Measurements from ENCODE around the gene MRPL55. TPM values are rescaled to one million over a fixed set of nuclear protein-coding genes. Genes with fewer than 3 reads are reported as not detected.

MRPL55 gene
- total and polyA plus RNA-seq, 2 of the 4 experiments (the other 2 are of a cell fraction): 48.9 to 95.4 TPM

DNA sequence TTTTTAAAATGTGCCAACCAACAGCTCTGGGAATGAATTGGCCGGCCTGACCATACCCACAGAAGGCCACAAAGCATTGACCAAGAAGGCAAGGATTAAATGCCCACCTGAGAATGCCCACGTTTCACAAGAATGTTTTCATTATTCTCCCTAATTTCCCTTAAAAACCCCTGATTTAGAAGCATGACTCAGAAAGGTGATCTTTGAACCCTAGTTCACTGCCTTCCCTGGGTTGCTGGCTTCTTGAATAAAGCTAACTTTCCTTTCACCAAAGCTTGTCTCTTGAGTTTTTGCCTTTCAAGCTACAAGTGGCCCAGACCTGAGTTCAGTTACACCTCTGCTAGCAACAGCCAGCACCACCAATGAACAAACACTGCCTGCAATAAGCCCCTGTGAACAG, 14.4 kb upstream of the MRPL55 start:
- Histone ChIP-seq H2BK5ac (ENCODE audit: low read depth, low read length, poor library complexity, severe bottlenecking) (no peak overlapping the region), H2BK20ac (ENCODE audit: low read depth, low read length) (no peak overlapping the region), H2BK120ac (ENCODE audit: low read depth, low read length) (no peak overlapping the region), H3K9ac (ENCODE audit: low read depth, low read length) (no peak overlapping the region), H3K9me1 (ENCODE audit: insufficient read depth, low read length) (no peaks in the 10 kb centered on the region), H3K23ac (ENCODE audit: low read depth, low read length) (no peak overlapping the region), H2BK15ac (ENCODE audit: low read depth, low read length) (no peak overlapping the region), H4K91ac (ENCODE audit: insufficient read depth, low read depth, low read length) (no peak overlapping the region), H3K9me3 (ENCODE audit: control insufficient read depth, insufficient read depth, low read length) (no peaks in the 10 kb centered on the region), H3K79me1 (ENCODE audit: low read depth in 1 of 2, low read length in 2 of 2) (no peaks in the 10 kb centered on the region), H2AFZ (replicated peaks; ENCODE audit: low read length, poor library complexity) (no peak overlapping the region), H3K56ac (ENCODE audit: extremely low read depth, insufficient read depth, low read length) (no peak overlapping the region), H3K4me2 (ENCODE audit: low read depth, low read length) (no peak overlapping the region), H2AK9ac (replicated peaks; ENCODE audit: low read depth, low read length, poor library complexity) (no peak overlapping the region), H3K14ac (replicated peaks; ENCODE audit: low read depth, low read length) (no peak overlapping the region), H3K4me1 (ENCODE audit: control insufficient read depth, insufficient read depth, low read length) (peaks cover 2% of the 10 kb centered on the region; the same call in 1 of the 2 replicates), H2AK5ac (ENCODE audit: low read depth, low read length) (no peak overlapping the region), H3K27me3 (ENCODE audit: control insufficient read depth, insufficient read depth, low read length) (peaks cover 20% of the 10 kb centered on the region), H4K20me1 (ENCODE audit: insufficient read depth, low read length) (no peaks in the 10 kb centered on the region), H3K36me3 (ENCODE audit: control insufficient read depth, insufficient read depth, low read length) (no peaks in the 10 kb centered on the region), H4K8ac (ENCODE audit: low read depth in 2 of 2, low read length in 2 of 2) (no peak overlapping the region), H4K5ac (ENCODE audit: low read depth, low read length) (no peak overlapping the region), H3K4ac (ENCODE audit: low read depth, low read length) (no peak overlapping the region), H3K18ac (ENCODE audit: low read depth, low read length) (no peak overlapping the region), H3K4me3 (ENCODE audit: insufficient read depth, low read depth, low read length) (no peak overlapping the region), H3K27ac (ENCODE audit: insufficient read depth, low read length) (no peak overlapping the region)
- dilution Hi-C loops (cut with HindIII; ENCODE audit: low sequenced_read_pairs, unreplicated experiment) (no loop called here), in situ Hi-C loops (cut with MboI; ENCODE audit: low sequenced_read_pairs) (no loop called here), intact Hi-C loops (cut with micrococcal nuclease) (no loop called here)
- CTCF ChIA-PET: no interaction called here
- ATAC-seq (ENCODE audit: low read depth) (no peak), DNase-seq (no peak)
- POLR2A ChIA-PET (ENCODE audit: unreplicated experiment): interaction anchor here (0.6 kb wide), 1 partner anchor 332 kb away, joined by 3 read pairs; no protein-coding TSS in a partner anchor
- TF ChIP-seq FOS (IDR thresholded peaks at IDR 0.05; ENCODE audit: low read depth, low read length): no peak
- TF ChIP-seq, protein P1, sequence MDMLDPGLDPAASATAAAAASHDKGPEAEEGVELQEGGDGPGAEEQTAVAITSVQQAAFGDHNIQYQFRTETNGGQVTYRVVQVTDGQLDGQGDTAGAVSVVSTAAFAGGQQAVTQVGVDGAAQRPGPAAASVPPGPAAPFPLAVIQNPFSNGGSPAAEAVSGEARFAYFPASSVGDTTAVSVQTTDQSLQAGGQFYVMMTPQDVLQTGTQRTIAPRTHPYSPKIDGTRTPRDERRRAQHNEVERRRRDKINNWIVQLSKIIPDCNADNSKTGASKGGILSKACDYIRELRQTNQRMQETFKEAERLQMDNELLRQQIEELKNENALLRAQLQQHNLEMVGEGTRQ (IDR thresholded peaks at IDR 0.05; ENCODE audit: low read depth, low read length): no peak
- TF ChIP-seq MXI1 (IDR thresholded peaks at IDR 0.05; ENCODE audit: borderline replicate concordance, low read depth, low read length): no peak
- TF ChIP-seq, protein P2, sequence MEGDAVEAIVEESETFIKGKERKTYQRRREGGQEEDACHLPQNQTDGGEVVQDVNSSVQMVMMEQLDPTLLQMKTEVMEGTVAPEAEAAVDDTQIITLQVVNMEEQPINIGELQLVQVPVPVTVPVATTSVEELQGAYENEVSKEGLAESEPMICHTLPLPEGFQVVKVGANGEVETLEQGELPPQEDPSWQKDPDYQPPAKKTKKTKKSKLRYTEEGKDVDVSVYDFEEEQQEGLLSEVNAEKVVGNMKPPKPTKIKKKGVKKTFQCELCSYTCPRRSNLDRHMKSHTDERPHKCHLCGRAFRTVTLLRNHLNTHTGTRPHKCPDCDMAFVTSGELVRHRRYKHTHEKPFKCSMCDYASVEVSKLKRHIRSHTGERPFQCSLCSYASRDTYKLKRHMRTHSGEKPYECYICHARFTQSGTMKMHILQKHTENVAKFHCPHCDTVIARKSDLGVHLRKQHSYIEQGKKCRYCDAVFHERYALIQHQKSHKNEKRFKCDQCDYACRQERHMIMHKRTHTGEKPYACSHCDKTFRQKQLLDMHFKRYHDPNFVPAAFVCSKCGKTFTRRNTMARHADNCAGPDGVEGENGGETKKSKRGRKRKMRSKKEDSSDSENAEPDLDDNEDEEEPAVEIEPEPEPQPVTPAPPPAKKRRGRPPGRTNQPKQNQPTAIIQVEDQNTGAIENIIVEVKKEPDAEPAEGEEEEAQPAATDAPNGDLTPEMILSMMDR (conservative IDR thresholded peaks at IDR 0.05; ENCODE audit: low read depth, low read length): no peak
- TF ChIP-seq, protein P3, sequence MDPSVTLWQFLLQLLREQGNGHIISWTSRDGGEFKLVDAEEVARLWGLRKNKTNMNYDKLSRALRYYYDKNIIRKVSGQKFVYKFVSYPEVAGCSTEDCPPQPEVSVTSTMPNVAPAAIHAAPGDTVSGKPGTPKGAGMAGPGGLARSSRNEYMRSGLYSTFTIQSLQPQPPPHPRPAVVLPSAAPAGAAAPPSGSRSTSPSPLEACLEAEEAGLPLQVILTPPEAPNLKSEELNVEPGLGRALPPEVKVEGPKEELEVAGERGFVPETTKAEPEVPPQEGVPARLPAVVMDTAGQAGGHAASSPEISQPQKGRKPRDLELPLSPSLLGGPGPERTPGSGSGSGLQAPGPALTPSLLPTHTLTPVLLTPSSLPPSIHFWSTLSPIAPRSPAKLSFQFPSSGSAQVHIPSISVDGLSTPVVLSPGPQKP (IDR thresholded peaks at IDR 0.05; ENCODE audit: borderline replicate concordance, low read depth, low read length): no peak
- TF ChIP-seq POLR2A (IDR thresholded peaks at IDR 0.05; ENCODE audit: low read depth, low read length): no peak
- no peak for TF ChIP-seq CEBPB (IDR thresholded peaks at IDR 0.05; ENCODE audit: low read depth, low read length)
- no peak for TF ChIP-seq MAFK (IDR thresholded peaks at IDR 0.05; ENCODE audit: low read depth, low read length)
- no peak for TF ChIP-seq NFE2L2 (IDR thresholded peaks at IDR 0.05; ENCODE audit: low read depth, low read length)
- TF ChIP-seq CHD1 (IDR thresholded peaks at IDR 0.05; ENCODE audit: low read depth, low read length): no peak
- no peak for TF ChIP-seq BHLHE40 (IDR thresholded peaks at IDR 0.05; ENCODE audit: low read depth, low read length)
- WGBS, 2 experiments (ENCODE audit: extremely low coverage in 2 of 2, insufficient read length in 1 of 2): 33% methylated on average over 1 of the region's 2 CpGs; no CpG with 5 or more reads in 1 of the 2 experiments
- no TSS peak for BruUV-seq (replicated peaks)
